Measurements from ENCODE around the gene RAMP3.
"Not testable (repeated sequence)": the region's sequence is repeated elsewhere in the genome, so short reads cannot be mapped to it uniquely, and the experiment has no call there.

The RAMP3 gene

DNA sequence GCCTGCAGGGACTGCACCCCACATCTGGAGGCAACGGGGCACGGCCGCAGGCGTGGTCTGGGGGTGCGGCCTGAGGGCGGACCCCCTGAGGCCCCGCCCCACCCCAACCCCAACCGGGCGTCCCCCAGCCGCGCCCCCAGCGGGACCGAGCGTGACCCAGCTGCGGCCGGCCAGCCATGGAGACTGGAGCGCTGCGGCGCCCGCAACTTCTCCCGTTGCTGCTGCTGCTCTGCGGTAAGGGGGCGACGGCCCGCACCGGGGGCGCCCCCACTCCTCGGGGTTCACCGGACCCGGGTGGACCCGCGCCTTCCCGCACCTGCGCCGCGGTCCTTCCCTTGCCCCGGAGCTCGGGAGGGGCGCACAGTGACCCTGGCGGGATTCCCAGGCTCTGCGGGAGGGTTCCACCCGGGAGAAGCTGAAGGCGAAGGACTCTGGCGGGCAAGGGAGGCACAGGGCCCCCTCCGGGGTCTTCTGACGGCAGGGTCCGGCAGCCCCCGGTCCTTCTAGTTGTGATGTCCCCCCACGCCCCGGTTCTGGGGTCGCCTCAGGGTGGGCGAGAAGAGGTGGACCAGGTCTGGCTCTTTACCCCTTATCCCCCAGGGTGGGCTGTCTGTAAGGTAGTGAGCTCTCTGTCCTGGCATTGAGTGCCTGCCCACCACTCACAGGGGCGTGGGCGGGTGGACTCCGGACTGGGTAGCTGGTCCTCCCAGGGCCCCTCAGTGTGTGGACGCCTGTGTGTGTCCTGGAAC lies at the start of gene RAMP3:
TSS of gene RAMP3 (plus strand) at position 139 of the 749 bp plus-strand sequence. CDS start at position 177, 38 bp downstream.
- DNase-seq = no peak

DNA sequence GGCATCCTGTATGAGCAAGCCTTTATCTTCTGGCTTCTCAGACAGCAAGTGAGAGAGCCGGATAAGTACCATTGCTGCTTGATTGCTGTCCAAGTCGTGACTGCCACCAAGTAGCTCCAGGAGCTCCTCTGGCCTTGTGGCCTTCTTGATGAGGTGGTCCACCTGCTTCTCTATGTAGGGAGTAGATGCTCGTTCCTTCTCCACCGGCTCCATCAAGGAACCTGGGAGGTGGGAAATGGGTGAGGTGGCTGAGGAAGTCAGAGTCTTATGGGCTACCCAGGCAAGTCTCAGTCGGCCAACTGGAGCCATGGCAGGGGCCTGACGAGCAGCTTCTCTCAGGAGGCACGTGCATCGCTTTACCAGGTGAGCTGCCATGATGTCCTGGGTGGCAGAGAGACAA lies 48.7 kb upstream of the RAMP3 start:
- no peak for DNase-seq

DNA sequence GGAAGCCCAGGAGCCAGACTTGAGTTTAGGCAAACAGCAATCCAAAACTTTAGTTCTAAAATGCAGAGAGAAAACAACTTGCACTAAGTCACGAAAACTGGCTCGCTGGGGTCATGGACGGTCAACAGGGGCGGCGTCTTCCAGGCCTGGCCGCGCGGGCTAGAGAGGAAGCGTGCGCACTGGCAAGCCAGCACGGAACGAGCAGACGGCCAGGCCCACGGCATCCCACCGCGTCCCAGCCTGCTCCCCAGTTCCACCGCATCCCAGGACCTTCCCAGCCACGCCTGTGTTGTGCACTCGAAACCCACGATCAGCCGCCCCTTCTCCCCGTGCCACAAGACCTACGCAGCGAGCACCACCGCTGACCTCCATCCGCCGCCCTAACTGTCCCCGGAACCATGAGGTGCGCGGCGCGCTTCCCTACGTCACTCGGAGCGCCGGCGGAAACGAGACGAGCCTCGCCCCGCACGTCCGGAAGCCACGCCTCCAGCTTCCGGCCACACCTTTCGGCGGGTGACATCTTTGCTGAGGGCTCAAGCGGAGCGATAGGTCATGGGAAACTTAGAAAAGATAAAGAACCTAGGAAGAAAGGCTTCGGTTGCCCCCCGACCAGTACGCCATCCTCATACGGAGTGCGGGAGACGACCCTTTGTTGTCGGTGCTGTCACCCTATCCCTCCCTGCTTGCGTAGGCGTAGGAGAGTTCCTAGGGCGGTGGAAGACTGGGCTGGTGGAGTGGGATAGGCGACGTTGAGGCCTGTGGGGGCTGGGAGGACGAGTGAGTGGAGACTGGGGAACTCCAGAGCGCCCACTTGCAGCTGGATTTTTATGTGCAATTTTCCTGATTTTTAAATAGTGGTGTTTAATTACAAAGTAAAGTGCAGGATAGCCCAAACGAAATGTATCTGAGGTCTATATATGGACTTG lies 46.0 kb upstream of the RAMP3 start, which contains the start of gene TBRG4:
TSS of gene TBRG4 (minus strand) at position 400 of the 926 bp plus-strand sequence. CDS start 2,460 bp downstream, outside the sequence.
- peak; percentile 89 for DNase-seq

DNA sequence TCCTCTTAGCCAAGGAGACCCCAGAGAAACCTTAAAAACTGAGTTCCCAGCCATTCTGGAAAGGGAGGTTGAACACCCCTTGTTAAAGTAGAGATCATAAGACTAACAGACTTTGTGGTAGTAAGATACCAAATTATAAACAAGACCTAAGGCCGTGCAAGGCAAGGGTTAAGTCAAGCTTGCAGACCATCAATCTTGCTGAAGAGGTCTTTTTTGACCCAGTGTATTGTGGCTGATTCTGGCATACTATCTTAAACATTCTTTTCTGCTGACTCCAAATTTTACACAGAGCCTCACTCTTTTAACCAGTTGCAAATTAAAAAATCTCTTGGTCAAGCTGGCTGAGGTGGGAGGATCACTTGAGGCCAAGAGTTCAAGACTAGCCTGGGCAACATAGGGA lies 44.9 kb upstream of the RAMP3 start:
- DNase-seq = no peak

- not testable (repeated sequence) for DNase-seq
Measured at GRCh38 chr7:45114257-45114656, 43.3 kb upstream of the RAMP3 start.

DNA sequence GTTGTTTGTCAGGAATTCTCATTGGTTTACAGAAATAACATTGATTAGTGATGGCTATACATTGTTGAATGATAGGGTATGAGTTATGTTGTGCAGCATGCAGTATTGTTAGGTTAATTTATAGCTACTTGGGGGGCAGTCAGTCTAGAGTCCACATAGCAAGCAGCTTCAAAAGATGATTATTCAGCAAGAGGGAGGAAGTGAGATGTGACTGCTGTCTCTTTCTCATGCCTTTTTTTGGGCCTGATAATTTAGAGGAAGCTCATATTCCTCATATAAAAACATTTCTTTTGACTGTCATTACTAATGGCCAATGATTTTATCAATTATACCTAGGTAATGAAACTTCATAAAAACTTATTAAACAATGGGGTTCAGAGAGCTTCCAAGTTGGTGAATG lies 42.7 kb upstream of the RAMP3 start:
- DNase-seq = no peak

DNA sequence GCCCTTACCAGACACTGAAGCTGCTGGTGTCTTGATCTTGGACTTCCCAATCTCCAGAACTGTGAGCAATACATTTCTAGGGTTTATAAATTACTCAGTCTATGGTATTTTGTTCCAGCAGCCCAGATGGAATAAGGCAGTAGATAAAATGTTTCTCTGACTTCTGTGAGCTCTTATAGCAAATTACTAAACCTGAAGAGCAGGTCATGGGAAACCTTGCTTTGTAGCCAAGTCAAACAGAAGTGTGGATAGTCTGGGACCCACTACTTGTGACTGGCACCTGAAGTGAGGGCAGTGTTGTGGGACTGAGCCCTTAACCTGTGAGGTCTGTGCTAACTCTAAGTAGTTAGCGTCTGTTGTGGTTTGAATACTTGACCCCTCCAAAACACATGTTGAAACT lies 41.5 kb upstream of the RAMP3 start:
- no peak for DNase-seq

DNA sequence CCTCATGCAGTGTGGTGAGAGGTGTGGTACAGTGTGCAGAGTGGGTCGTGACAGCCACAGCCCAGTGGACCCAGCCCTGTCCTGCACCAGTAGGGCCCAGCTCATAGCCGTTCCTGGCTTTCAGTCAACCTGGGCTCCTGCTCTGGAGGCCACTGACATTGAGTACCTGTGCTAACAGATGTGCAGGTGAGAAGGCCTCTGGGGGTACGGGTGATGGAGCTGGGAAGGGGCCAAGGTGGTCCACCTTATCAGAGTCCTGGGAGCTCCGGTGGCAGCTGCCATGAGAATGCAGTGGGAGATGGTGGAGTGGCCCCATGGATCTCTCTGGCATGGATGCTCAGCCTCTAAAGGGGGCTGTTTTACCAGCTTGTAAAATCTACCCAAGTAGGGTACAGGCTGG lies 40.0 kb upstream of the RAMP3 start:
- DNase-seq = no peak

DNA sequence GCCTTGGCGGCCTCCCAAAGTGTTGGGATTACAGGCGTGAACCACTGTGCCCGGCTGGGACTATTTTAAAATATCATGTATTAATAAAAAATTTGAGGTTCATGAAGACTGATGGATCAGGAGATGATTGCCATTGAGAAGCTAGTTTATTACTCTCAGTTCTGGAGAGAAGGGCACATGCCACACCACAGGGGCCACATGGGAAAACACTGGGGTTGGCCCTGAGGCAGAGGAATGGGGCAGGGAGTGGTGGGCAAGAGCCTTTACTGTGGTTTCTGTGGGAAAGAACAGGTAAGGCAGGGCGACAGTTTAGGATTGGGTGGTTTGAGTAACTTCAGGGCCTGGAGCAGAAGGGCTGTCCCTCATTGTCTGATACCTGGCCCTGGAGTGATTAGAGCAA lies 39.3 kb upstream of the RAMP3 start:
- DNase-seq = no peak

DNA sequence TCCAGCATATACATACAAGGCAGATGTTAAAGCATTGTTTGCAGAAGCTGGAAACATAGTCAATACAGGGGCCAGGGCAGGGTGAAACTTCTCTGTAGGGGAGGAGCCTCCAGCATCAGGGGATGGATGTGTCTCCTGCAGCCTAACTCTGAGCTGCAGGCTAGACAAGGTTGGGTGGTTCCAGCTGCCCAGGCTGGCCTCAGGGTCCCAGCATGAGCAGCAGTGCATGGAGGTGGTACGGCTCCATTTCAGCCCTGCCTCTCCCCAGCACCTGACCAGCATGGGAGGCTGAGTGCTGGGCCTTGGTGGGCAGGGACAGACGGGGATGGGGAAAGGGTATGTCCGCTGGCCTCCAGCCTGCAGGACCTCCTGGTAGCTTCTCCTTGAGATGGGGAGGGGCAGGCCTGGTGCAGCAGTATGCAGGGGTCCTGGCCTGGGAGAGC lies 38.7 kb upstream of the RAMP3 start:
- DNase-seq = no peak

DNA sequence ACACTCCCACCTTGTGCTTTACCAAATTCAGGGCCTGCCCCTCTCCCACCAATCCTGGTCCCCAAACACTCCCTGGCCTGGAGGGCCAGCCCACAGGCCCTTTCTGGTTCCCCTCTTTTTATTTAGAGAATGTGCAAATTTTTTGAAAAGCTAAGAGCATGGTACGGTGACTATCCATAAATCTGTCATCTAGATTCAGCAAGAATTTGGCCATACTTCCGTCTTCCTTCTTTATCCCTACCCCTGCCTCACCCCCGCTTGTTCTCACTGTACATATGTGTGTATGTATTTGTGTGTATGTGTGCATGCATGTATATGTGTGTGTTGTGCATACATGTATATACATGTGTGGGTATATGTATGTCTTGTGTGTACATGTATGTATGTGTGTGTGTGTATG lies 38.0 kb upstream of the RAMP3 start:
- no peak for DNase-seq

GRCh38 chr7:45122975-45123860 lies 34.4 kb upstream of the RAMP3 start:
- DNase-seq = no peak

GRCh38 chr7:45123913-45124710 lies 33.5 kb upstream of the RAMP3 start:
- no peak for DNase-seq

- DNase-seq = no peak
Measured at GRCh38 chr7:45125193-45125904, 32.2 kb upstream of the RAMP3 start.

DNA sequence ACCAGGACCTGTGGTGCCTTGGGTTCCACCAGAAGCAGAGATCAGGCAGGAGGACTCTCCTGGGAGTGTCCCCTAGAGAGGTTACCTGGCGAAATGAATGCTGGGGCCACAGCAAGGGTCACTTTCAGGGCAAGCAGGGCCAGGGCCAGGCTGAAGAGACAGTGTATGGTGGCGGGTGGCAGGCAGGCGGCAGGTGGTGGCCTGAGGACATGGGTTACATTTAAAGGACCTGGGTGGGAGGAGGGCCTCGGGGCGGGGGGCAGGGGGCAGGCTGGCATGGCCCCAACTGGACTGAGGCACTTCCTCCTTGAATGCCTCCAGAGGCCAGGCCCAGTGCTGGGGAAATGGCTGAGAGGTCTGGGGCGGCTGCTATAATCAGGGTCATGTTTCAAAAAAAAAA lies 31.4 kb upstream of the RAMP3 start:
- DNase-seq = no peak

- no peak for DNase-seq
Measured at GRCh38 chr7:45126920-45127319, 30.7 kb upstream of the RAMP3 start.

GRCh38 chr7:45129181-45129800 lies 28.3 kb upstream of the RAMP3 start:
- no peak for DNase-seq

DNA sequence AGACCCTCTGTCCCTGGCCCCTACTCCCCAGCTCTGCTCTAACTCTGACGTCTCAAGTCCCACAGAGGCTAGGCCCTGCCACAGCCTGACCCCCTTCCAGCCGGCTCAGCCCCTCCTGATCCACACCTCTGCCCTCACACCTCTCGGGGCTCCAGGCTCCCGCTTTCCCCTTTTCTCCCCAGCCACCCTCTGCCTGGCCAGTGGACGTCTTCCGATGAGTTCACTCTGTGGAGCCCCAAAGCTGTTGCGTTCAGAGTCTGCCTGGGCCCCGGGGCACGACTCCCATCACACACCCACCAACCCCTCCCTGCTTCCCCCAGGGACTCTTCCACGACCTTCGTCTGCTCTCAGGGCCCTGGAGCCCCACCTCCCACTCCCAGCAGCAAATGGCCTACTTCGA lies 27.7 kb upstream of the RAMP3 start:
- no peak for DNase-seq

- no peak for DNase-seq
Measured at GRCh38 chr7:45130910-45131309, 26.7 kb upstream of the RAMP3 start.

DNA sequence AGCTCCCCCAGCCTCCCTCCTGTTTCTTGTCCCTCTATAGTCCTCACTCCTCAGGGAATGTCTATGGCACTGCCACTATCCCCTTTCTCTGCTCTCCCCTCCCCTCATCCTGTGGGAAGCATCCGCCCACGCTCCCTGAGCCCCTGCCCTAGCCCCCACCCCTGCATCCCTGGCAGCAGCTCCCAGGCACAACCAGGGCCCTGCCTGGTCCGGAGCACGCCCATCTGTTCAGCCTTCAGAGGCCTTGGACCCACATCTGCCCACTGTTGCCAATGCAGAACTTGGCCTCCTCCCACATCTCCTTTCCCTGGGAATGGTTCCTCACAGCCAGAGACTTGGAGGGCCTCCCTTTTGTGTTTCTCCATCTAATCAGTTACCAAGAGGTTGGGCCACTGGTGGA lies 25.7 kb upstream of the RAMP3 start:
- no peak for DNase-seq
